Testis (tissue), 3 donors: Measurements from ENCODE around the gene CADPS. TPM values are rescaled to one million over a fixed set of nuclear protein-coding genes. Genes with fewer than 3 reads are reported as not detected.

Experiments
- DNase-seq: peaks from one replicate; pipeline ENCODE4 v3.0.0-alpha.2; 2019
- H3K27ac ChIP-seq, 2 donors: fragments of 200-600 bp; sonication (generic); one replicate each; pipeline ENCODE4 v1.5.1; 2019
- H3K27me3 ChIP-seq: fragments of 200-600 bp; sonication (generic); one replicate; pipeline ENCODE4 v1.5.1; 2019
- H3K36me3 ChIP-seq: fragments of 200-600 bp; sonication (generic); one replicate; pipeline ENCODE4 v1.5.1; 2017; ENCODE audit warnings: low read depth; ENCODE audit errors: missing control alignments
- H3K4me1 ChIP-seq: fragments of 200-600 bp; sonication (generic); one replicate; pipeline ENCODE4 v1.5.1; 2019
- H3K4me3 ChIP-seq, 2 donors: fragments of 200-600 bp; sonication (generic); one replicate each; pipeline ENCODE4 v1.5.1; 2017 to 2019
- H3K9me3 ChIP-seq: fragments of 200-600 bp; sonication (generic); one replicate; pipeline ENCODE4 v1.5.1; 2017
- CTCF ChIP-seq, 3 experiments: fragments of 450-650 bp in 2 of 3; fragments of 200-600 bp in 1 of 3; sonication (generic) in 1 of 3; IDR thresholded peaks; one replicate each; pipeline ENCODE4 v1.5.1; 2016 to 2019; ENCODE audit warnings: antibody characterized with exemption in 3 of 3, mild to moderate bottlenecking in 2 of 3, moderate library complexity in 1 of 3
- POLR2A ChIP-seq: fragments of 450-650 bp; IDR thresholded peaks from one replicate; pipeline ENCODE4 v1.6.1; 2017; ENCODE audit warnings: antibody characterized with exemption, mild to moderate bottlenecking, moderate library complexity
- whole genome bisulfite sequencing, 2 donors: methylation state at CpG; one replicate each; pipeline ENCODE4 v1.1.5; 2018; 5-methylcytosine and 5-hydroxymethylcytosine counted together
- intact Hi-C: fragments of 100-400 bp; cut with DNase I; formaldehyde crosslinking; loops from one replicate; pipeline ENCODE4 v1.15.1; 2023; ENCODE audit warnings: low total_unique reads
- polyA plus RNA-seq: library from polyadenylated mRNA; stranded (reverse); fragments of 350-450 nt; fragmentation: Illumina TruSeq; extraction: RNeasy Lipid Tissue Mini Kit (QIAGEN cat#74804); gene quantifications from one replicate; pipeline ENCODE4 v1.2.3, GENCODE V29; 2014; ENCODE audit warnings: low read depth, low replicate concordance; ENCODE audit not compliant: insufficient read depth
- total RNA-seq, 2 donors: library from RNA; depleted of rRNA; stranded (reverse); fragments of >200 nt; gene quantifications; one replicate each; pipeline ENCODE4 v1.2.3, GENCODE V29; 2016

Gene CADPS
- total and polyA plus RNA-seq, 3 donors from 2014 or later = 8.6 to 56.4 (median 21.6) TPM

GRCh38 chr3:62755285-62755684 lies 119.9 kb downstream of the CADPS start:
- Histone ChIP-seq H3K4me3 (no peak overlapping the region), H3K9me3 (no peaks in the 10 kb centered on the region), H3K36me3 (no peaks in the 10 kb centered on the region), H3K27me3 (no peaks in the 10 kb centered on the region), H3K27ac (no peak overlapping the region), H3K4me1 (no peaks in the 10 kb centered on the region)
- intact Hi-C loops = no loop called here
- 87 to 88% methylated on average over 8 of the region's 8 CpGs for WGBS, 2 donors
- TF ChIP-seq POLR2A = no peak
- DNase-seq = no peak

- intact Hi-C loops = no loop called here
- Histone ChIP-seq H3K27me3 (no peaks in the 10 kb centered on the region), H3K4me3 (no peak overlapping the region), H3K36me3 (no peaks in the 10 kb centered on the region), H3K9me3 (no peaks in the 10 kb centered on the region), H3K4me1 (no peaks in the 10 kb centered on the region), H3K27ac (no peak overlapping the region)
- TF ChIP-seq POLR2A = no peak
- no peak for TF ChIP-seq CTCF (IDR thresholded peaks at IDR 0.05)
- WGBS, 2 donors = 65 to 84% methylated on average over 2 of the region's 2 CpGs
- no peak for DNase-seq
These were observed 125.6 kb downstream of the CADPS start for GRCh38 chr3:62749657-62750056.

- Histone ChIP-seq H3K4me1 (no peaks in the 10 kb centered on the region), H3K27ac (no peak overlapping the region), H3K36me3 (no peaks in the 10 kb centered on the region), H3K27me3 (no peaks in the 10 kb centered on the region), H3K4me3 (no peak overlapping the region), H3K9me3 (no peaks in the 10 kb centered on the region)
- TF ChIP-seq POLR2A = no peak
- no peak for TF ChIP-seq CTCF (IDR thresholded peaks at IDR 0.05)
- intact Hi-C loops = no loop called here
- 56 to 58% methylated on average over 4 of the region's 4 CpGs for WGBS, 2 donors
- DNase-seq = no peak
These were observed 126.1 kb downstream of the CADPS start for GRCh38 chr3:62749130-62749529.

GRCh38 chr3:62737449-62737848 lies 137.8 kb downstream of the CADPS start:
- no peaks in the 10 kb centered on the region for H3K9me3 ChIP-seq
- no peaks in the 10 kb centered on the region for H3K36me3 ChIP-seq
- TF ChIP-seq POLR2A (no peak), CTCF (IDR thresholded peaks at IDR 0.05) (no peak)
- no peaks in the 10 kb centered on the region for H3K27me3 ChIP-seq
- intact Hi-C loops = no loop called here
- H3K27ac ChIP-seq = no peak overlapping the region
- no peaks in the 10 kb centered on the region for H3K4me1 ChIP-seq
- 83 to 88% methylated on average over 3 of the region's 3 CpGs for WGBS, 2 donors
- H3K4me3 ChIP-seq = no peak overlapping the region
- no peak for DNase-seq

- intact Hi-C loops = no loop called here
- H3K27me3 ChIP-seq = no peaks in the 10 kb centered on the region
- TF ChIP-seq CTCF (IDR thresholded peaks at IDR 0.05) (no peak), POLR2A (no peak)
- no peaks in the 10 kb centered on the region for H3K9me3 ChIP-seq
- no peak overlapping the region for H3K27ac ChIP-seq
- no peak for DNase-seq
- H3K4me3 ChIP-seq = no peak overlapping the region
- 93 to 100% methylated on average over 1 of the region's 1 CpG for WGBS, 2 donors
- H3K4me1 ChIP-seq = no peaks in the 10 kb centered on the region
- no peaks in the 10 kb centered on the region for H3K36me3 ChIP-seq
These were observed 139.7 kb downstream of the CADPS start for GRCh38 chr3:62735510-62735909.
